Fibroblast of gingiva (primary cell): Measurements from ENCODE around the gene HLCS.

Experiments
- DNase-seq: peaks from one replicate; pipeline ENCODE4 v3.0.0-alpha.2; 2011; ENCODE audit warnings: low read depth

Gene HLCS

DNA sequence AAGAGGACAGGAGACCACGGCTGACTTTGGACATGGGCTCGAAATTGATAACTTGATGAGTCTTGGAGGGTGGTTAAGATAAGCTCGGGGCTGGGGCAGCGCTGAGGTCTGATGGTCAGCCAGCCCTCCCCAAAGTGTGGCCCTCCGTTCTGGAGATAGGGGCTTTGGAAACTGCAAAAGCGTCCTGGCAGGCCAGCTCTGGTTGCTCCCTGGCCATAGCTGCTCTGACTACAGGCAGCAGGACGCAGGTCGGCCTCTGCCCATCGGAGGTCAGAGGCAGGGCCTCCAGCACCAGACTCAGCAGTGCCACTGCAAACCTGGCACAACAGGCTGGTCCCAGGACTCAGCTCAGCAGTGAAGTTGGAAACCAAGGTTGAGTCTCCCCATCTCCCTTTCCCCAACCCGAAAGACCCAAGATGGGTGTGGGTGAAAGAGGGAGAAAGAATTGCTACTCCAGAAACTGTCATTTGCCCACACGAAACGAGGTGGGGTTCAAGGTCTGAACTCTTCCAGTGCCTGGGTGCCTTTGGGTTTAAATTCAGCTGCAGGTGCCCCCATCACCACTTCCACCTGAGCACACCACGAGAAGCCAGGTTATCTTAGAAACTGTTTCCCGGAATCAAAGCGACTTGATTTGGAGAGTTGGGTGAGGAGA lies 262.7 kb downstream of the HLCS start:
- no peak for DNase-seq

- no peak for DNase-seq
These were observed 263.3 kb downstream of the HLCS start for GRCh38 chr21:36703123-36703522.

GRCh38 chr21:36702622-36702968 lies 263.9 kb downstream of the HLCS start:
- DNase-seq, result no peak

DNA sequence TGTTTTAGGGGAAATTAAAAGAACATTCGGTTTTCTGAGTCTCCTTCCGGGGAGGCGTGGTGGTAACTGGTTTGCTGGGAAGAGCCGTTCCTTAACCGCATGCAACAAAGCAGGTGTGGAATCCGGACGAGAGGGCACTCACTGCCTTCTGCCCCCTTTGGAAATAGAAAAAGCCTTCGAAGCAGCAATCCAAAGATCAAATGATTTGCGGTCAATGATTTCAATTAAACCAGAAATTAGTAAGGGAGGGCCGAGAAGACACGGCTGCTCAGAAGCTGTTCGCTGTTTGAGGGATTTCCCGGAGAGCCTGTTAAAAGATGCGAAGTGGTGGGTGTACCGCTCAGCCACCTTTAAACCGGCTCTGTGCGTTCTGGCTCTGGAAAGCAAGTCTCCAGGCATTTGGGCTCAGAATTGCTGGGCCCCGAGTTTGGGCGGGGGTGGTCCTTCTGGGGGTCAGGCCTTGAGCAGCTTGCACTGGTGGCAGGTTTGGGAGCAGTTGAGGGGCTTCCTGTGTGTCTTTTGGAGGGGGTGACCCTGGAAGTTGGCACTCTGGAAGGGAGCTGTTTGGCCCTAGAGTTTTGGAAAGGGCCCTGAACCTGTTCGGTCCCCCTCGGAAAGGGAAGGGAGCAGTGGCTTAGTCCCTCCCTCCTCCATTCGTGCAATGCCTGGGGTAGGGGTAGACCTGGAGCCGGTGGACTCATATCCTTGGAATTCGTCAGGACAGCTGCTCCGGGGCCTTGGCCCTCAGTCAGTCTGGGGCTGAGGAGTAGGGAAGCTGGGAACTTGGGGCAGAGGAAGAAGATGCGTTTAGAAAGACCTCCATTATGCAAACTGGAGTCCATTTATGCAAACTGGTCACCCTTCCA lies 264.5 kb downstream of the HLCS start:
- DNase-seq, result no peak

DNA sequence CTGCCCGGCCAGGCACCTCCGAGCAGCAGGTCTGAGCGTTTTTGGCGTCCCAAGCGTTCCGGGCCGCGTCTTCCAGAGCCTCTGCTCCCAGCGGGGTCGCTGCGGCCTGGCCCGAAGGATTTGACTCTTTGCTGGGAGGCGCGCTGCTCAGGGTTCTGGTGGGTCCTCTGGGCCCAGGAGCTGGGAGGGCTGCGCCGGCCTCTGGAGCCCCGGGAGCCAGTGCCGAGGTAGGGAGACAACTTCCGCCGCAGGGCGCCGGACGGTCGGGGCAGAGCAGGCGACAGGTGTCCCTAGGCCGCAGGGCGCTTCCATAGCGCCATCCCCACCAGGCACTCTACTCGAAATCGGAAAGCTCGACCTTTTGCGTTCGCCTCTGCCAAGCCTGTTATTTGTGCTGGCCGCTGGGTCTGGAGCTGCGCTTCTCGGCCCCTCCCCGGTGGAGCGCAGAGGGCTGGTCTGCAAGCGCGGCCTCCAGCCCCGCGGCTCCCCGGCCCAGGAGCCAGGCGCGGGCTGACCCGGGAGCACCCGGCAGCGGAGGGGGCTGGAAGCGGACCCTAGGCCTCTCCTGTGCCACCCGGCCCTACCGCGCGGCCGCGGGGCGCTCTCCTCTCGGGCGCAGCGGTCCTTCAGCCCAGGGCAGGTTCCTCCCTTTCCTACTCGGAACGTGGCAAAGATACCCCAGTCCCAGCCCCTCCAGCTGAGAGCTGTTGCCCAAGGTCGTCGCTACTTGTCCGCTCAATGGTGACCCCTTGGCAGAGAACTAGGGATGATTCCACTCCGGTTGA lies 265.3 kb downstream of the HLCS start:
- DNase-seq, result no peak
